HG02938 (cell line): ENCODE data around the gene SNRPD2.
"Not testable (repeated sequence)": the region's sequence is repeated elsewhere in the genome, so short reads cannot be mapped to it uniquely, and the experiment has no call there.

Experiments used
- ATAC-seq: cut with Tn5 transposase; IDR thresholded peaks from one replicate; pipeline ENCODE4 v1.9.1; 2021; ENCODE audit warnings: mild to moderate bottlenecking, moderate library complexity; ENCODE audit not compliant: unreplicated experiment

Gene SNRPD2

DNA sequence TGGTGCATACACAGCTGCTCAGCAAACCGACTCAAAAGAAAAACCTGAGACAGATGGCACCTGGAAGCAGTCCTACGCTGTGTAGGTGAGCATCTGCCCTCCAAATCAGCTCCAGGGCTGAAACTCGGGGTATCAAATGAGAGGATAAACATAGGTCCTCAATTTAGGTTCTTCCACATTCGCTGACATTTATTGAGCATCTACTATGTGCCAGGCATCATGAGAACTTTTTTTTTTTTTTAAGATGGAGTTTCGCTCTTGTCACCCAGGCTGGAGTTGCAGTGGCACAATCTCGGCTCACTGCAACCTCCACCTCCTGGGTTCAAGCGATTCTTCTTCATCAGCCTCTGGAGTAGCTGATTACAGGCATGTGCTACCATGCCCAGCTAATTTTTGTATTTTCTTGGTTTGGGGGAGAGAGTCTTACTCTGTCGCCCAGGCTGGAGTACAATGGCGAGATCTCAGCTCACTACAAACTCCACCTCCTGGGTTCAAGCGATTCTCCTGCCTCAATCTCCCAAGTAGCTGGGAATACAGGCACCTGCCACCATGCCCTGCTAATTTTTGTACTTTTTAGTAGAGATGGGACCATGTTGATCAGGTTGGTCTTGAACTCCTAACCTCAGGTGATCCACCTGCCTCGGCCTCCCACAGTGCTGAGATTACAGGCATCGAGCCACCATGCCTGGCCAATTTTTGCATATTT lies 14.1 kb upstream of the SNRPD2 start:
- ATAC-seq = no peak

DNA sequence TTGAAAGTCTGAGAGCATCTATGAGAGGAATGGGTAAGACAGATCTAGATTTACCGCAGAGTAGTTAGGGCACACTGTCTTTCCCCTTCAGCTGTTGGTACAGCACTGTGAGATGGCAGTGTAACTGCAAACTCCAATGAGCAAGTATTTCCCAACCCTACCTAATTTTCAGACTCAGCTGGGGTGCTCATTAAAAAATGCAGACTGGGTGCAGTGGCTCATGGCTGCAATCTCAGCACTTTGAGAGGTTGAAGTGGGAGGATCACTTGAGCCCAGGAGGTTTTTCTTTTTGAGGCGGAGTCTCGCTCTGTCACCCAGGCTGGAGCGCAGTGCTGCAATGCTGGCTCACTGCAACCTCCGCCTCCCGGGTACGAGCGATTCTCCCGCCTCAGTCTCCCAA lies 13.4 kb upstream of the SNRPD2 start:
- no peak for ATAC-seq

DNA sequence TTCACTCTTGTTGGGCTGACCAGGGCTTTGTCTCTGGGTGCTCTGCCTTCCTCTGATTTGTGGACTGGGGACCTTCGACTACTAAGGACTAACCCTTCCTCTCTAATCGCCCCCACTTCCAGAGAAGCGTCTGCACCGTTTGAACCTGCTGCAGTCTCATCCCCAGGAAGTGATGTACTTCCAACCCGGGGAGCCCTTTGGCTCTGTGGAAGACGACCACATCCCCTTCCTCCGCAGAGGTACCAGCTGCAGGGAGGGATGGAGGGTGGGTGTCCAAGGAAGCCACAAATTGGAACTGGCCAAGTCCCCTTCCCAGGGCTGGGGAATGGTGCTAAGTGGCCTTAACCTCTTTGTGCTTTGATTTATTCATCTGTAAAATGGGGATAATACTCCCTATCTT lies 9.9 kb upstream of the SNRPD2 start:
- ATAC-seq = no peak

DNA sequence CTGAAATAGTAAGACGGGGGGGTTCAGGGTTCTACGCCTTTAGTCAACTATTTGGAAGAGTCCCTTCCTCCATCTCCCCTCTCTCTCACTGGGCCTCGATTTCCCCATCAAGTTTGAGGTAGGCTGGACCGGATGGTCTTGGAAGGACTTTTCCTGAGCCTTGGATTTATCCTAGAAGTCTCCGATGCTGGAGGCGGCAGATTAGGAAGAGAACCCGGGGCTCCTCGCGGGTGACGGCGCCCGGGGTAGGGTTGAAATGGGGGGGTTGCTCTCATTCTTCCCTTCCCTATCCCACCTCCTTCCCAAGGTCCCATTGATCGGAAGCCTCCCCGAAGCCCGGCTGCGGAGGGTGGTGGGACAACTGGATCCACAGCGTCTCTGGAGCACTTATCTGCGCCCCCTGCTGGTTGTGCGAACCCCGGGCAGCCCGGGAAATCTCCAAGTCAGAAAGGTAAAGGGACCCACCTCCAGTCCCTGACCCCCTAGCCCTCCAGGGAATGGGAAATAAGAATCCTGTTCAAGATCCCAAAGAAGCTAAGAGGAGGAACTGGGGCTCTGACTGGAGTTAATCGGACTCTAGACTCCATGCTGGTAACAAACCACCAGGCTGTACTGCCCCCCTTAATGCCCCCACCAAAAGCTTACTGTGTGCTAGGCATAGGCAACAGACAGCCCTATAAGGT lies 1.5 kb upstream of the SNRPD2 start:
- no peak for ATAC-seq

GRCh38 chr19:45692187-45693105 lies 693 bp upstream of the SNRPD2 start, which contains the start of gene QPCTL:
Gene QPCTL, plus strand, starts transcription at chr19:45692666. Its CDS starts 38 bp downstream, at chr19:45692704.
- ATAC-seq = peak; percentile 84

GRCh38 chr19:45687599-45687998 lies 4.2 kb downstream of the SNRPD2 start:
- no peak for ATAC-seq

GRCh38 chr19:45685045-45685444 lies 6.7 kb downstream of the SNRPD2 start:
- not testable (repeated sequence) for ATAC-seq

DNA sequence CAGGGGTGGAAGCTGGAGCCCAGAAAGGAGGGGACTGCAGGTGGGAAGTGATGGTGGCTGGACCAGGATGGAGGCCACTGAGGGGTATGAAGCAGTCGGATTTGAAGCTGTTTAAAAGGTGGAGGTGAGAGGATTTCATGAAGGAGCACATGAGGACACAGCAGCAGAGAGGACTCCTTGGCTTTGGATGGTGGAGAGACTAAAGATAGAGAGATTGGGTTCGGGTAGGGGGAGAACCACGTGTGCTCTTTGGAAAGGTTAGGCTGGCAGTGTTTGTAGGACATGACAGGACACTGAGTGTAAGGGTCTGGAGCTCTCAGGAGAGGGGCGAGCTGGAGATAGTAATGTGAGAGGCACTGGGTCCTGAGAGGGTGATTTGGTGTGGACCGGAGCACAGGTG lies 8.8 kb downstream of the SNRPD2 start:
- ATAC-seq = no peak

GRCh38 chr19:45682117-45682516 lies 9.6 kb downstream of the SNRPD2 start:
- ATAC-seq = no peak

- ATAC-seq = peak; percentile 56
Observed at GRCh38 chr19:45681391-45682015, 10.2 kb downstream of the SNRPD2 start.

DNA sequence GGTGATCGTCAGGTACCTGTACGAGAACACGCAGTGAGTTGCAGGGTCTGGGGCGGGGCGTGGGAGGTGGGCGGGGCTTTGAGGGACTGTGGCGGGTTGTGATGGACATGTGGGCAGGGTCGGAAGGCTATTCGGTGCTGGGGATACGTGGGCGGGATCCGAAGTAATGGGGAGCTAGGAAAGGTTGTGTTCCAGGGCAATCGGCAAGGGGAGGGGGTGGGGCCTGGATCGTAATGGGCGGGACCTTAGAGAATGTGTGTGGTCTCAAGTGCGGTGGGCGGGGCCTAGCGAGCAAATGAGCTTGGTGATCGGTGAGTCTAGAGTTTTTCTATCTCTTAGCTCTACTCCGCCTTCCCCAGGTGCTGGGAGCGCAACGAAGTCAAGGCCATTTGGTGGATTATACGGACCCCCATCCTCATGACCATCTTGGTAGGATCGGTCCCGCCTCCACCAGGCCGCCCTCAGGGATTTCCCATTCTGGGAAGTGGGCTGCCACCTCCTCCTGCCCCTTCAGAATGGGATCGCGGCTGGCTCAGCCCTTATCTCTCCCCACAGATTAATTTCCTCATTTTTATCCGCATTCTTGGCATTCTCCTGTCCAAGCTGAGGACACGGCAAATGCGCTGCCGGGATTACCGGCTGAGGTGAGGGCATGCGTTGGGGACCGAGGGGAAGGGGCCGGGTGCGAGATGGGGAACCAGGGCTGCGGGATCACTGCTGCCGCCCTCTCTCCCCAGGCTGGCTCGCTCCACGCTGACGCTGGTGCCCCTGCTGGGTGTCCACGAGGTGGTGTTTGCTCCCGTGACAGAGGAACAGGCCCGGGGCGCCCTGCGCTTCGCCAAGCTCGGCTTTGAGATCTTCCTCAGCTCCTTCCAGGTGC lies 14.2 kb downstream of the SNRPD2 start:
- ATAC-seq = no peak

DNA sequence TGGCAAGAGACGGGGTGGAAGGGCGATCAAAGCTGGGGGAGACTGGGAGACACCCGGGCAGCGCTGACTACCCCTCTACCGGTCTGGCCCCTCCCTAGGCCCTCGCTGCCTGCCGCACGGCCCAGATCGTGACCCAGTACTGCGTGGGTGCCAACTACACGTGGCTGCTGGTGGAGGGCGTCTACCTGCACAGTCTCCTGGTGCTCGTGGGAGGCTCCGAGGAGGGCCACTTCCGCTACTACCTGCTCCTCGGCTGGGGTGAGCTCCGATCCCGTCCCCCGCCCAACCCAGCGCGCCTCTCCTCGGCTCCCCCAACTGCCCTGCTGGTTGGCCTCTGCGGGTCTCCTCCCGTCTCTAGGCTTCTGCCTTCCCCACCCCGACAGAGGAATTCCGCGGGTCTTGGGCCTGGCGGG lies 14.9 kb downstream of the SNRPD2 start:
- ATAC-seq = no peak

- ATAC-seq = no peak
Observed at GRCh38 chr19:45674946-45675345, 16.8 kb downstream of the SNRPD2 start.

- peak; percentile 45 for ATAC-seq
Observed at GRCh38 chr19:45670670-45671453, 20.9 kb downstream of the SNRPD2 start.

DNA sequence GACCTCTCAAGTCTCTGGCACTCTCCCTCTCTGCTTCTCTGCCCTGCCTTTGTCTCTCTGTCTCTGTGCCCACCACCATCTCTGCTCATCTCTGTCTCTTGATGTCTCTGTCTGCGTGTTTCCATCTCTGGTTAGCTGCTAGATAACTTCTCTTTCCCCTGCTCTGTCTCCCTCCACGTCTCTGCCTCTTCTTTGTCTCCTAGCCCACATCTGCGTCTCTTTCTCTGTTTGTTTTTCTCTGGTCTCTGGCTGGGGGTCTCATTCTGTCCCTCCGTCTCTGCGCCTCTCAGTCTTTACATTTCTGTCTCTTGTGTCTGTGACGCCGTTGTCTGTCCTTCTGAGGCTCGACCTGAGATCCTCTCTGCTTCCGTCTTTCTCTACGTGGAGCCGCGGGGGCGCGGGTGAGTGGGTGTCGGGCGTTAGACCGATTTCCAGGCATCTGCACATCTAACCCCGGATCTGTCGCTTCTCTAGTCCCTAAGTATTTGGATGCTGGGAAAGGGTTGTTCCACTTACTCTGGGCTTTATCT lies 23.3 kb downstream of the SNRPD2 start:
- no peak for ATAC-seq

- ATAC-seq = no peak
Observed at GRCh38 chr19:45667620-45668341, 24.0 kb downstream of the SNRPD2 start, which contains the start of gene GIPR. Gene GIPR, plus strand, starts transcription at chr19:45668221. Its CDS starts 1,300 bp downstream, at chr19:45669521.

- no peak for ATAC-seq
Observed at GRCh38 chr19:45664575-45664974, 27.2 kb downstream of the SNRPD2 start.

DNA sequence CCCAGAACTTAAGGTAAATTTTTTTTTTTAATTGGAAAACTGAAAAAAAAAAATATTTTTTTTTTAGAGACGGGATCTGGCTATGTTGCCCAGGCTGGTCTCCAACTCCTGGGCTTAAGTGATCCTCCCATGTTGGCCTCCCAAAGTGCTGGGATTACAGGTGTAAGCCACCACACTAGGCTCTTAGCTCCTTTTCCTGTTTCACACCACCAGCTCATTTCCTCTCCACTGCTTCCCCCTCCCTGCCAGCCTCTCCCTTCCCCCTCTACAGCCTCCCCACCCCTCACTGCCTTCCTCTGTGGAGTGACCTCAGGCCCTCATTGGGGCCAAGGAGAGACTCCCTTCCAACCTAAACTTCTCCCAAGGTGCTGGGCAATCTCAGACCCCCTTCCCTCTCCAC lies 28.0 kb downstream of the SNRPD2 start:
- no peak for ATAC-seq
